ENCODE data around the gene TMTC1.

Gene TMTC1

DNA sequence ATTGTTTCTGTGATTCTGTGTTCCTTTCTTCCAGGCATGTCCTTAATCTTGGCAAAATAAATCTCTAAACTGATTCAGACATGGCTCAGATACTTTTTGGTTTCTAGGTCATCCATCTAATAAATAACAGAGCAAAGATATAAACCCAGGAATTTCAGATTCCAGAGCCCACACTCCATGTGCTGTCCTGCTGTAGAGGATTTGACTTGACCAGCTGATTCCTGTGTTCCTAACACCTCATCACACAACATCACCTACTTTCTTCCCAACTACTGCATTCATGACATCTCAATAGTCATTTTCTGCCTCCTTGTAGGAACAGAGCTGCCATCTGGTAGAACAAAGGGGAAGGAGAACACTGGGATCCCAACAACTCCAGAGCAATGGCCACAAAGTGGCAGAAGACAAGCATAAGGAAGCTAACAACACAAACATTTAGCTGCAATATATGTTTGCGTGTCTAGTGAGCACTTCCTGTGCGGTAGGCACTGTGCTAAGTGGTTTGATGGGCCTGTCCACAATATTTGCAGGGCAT, 194.4 kb downstream of the TMTC1 start:
- TF ChIP-seq, protein P1, sequence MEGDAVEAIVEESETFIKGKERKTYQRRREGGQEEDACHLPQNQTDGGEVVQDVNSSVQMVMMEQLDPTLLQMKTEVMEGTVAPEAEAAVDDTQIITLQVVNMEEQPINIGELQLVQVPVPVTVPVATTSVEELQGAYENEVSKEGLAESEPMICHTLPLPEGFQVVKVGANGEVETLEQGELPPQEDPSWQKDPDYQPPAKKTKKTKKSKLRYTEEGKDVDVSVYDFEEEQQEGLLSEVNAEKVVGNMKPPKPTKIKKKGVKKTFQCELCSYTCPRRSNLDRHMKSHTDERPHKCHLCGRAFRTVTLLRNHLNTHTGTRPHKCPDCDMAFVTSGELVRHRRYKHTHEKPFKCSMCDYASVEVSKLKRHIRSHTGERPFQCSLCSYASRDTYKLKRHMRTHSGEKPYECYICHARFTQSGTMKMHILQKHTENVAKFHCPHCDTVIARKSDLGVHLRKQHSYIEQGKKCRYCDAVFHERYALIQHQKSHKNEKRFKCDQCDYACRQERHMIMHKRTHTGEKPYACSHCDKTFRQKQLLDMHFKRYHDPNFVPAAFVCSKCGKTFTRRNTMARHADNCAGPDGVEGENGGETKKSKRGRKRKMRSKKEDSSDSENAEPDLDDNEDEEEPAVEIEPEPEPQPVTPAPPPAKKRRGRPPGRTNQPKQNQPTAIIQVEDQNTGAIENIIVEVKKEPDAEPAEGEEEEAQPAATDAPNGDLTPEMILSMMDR (IDR thresholded peaks at IDR 0.05; ENCODE audit: low read depth, low read length), result no peak
- no peak overlapping the region for H3K4me3 ChIP-seq (ENCODE audit: low read depth, low read length)
- in situ Hi-C loops (cut with HindIII; ENCODE audit: low sequenced_read_pairs), result no loop called here
- DNase-seq (ENCODE audit: low read depth, low spot score), result no peak

DNA sequence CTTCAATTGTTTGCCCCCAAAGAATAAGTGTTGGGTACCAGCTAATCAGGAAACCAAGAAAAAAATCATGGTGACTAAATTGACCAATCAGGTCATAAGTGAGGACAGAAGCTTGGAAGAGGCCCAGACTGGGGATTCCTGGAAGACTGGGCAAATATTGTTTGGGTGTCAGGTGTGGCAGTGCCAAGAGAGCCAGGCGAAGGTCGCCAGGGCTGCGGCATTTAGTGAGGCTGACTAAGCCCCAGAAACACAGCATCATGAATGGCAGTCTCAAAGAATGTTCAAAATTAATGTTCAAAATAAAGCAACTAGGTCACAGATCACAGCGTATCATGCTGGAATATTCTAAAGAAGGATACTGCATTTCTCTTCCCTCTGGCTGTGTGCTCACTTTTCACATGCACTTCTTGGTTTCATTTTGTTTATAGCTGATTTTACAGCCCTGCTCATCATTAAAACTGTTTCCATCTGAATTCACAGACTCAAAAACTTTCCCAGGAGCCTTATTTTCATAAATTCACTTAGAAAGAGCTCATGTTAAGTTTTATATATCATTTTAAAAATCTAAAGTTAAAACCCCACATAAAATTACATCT, 201.0 kb downstream of the TMTC1 start:
- no peak for DNase-seq (ENCODE audit: low read depth, low spot score)
- TF ChIP-seq, protein P1 (IDR thresholded peaks at IDR 0.05; ENCODE audit: low read depth, low read length), result no peak
- H3K4me3 ChIP-seq (ENCODE audit: low read depth, low read length), result no peak overlapping the region
- in situ Hi-C loops (cut with HindIII; ENCODE audit: low sequenced_read_pairs), result no loop called here

DNA sequence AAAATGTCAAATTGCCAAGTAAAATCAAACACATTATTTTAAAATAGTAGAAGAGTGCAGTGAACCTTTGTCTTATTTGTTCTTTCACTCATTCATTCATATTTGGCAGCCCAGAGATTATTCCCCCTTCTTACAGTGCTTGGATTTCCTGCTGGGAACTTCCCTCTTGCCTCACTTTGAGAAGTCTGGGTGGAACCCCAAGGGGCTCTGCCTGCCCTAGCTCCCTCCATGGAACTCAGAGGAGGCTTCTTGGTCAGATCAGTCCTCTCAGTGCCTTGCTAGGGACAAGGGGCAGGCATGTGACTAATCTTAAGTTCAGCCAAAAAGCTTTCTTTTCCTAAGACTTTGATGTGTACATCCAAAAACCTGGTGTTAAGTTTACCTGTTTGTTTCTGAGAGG, 201.6 kb downstream of the TMTC1 start:
- in situ Hi-C loops (cut with HindIII; ENCODE audit: low sequenced_read_pairs), result no loop called here
- DNase-seq (ENCODE audit: low read depth, low spot score), result no peak

DNA sequence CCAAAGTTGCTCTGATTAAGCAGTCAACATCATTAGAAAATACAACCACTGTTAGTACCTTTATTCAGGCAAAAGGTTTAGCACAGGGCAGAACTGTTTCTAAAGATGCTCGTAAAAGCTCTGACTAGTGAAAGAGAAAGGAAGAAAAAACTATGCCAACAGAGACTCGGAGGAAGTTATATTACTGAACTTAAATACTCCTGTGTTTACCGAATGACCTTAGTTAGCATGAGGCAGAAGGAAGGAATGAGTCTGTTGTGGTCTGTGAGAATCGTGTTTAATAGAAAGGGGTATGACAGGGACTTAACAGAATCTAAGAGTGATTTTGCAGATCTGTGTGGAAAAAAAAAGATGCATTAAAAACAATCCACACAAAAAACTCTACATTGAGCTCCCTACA, 202.1 kb downstream of the TMTC1 start:
- in situ Hi-C loops (cut with HindIII; ENCODE audit: low sequenced_read_pairs), result no loop called here
- DNase-seq (ENCODE audit: low read depth, low spot score), result peak; percentile 86
- no peak overlapping the region for H3K4me3 ChIP-seq (ENCODE audit: low read depth, low read length)
- TF ChIP-seq, protein P1 (IDR thresholded peaks at IDR 0.05; ENCODE audit: low read depth, low read length), result no peak

More for the DNA sequence above, 201.6 kb downstream of the TMTC1 start:
- TF ChIP-seq, protein P1 (IDR thresholded peaks at IDR 0.05; ENCODE audit: low read depth, low read length), result no peak
- no peak overlapping the region for H3K4me3 ChIP-seq (ENCODE audit: low read depth, low read length)

DNA sequence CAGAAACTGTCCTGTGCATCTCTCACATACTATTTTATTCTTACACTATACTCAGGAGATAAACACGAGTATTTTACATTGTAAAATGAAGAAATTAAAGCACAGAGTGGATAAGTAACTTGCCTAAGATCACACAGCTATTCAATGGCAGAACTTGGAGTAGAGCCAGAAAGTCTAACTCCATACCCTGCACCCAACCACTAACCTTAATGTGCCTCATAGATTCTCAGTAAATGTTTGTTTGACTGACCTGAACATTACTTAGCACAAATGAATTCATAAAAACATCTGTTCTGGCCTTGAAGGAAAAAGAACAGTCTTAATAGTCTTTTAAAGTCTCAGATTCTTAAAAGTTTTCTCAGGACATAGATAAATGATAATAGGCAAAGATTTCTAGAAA, 202.8 kb downstream of the TMTC1 start:
- in situ Hi-C loops (cut with HindIII; ENCODE audit: low sequenced_read_pairs), result no loop called here
- TF ChIP-seq, protein P1 (IDR thresholded peaks at IDR 0.05; ENCODE audit: low read depth, low read length), result no peak
- no peak for DNase-seq (ENCODE audit: low read depth, low spot score)
- no peak overlapping the region for H3K4me3 ChIP-seq (ENCODE audit: low read depth, low read length)

DNA sequence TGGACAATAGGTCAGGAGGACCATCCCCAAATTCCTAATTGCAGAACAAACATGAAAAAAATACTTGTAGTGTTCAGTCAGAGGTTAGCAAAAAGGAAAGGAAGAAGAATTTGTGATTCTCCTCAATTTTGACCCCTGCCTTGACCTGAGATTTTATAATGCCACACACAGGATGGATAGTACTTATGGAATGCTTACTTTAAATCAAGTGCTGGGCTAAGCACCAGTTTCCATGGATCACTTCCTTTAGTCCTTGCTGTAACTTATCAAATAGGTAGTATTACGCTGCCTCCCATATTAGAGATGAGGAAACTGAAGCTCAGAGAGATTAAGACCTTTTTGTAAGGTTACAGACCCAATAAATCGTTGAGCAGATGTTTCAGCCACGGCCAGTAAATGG, 205.0 kb downstream of the TMTC1 start:
- DNase-seq (ENCODE audit: low read depth, low spot score), result no peak
- H3K4me3 ChIP-seq (ENCODE audit: low read depth, low read length), result no peak overlapping the region
- TF ChIP-seq, protein P1 (IDR thresholded peaks at IDR 0.05; ENCODE audit: low read depth, low read length), result no peak
- in situ Hi-C loops (cut with HindIII; ENCODE audit: low sequenced_read_pairs), result no loop called here
